HepG2 (cell line): ENCODE measurements around the gene SMOC1. TPM values are rescaled to one million over a fixed set of nuclear protein-coding genes. Genes with fewer than 3 reads are reported as not detected.

Experiments
- FOXO1 ChIP-seq: sonication (generic); formaldehyde crosslinking; IDR thresholded peaks from 2 replicates; pipeline ENCODE4 v1.4.0; 2020; ENCODE audit warnings: missing genetic modification reagents
- JUND ChIP-seq: sonication (generic); formaldehyde crosslinking; IDR thresholded peaks from 2 replicates; pipeline ENCODE4 v1.8.0; 2022; ENCODE audit warnings: mild to moderate bottlenecking, missing genetic modification reagents
- KMT2A ChIP-seq: sonication (generic); formaldehyde crosslinking; IDR thresholded peaks from 2 replicates; pipeline ENCODE4 v1.4.0; 2020; ENCODE audit warnings: missing genetic modification reagents
- NFRKB ChIP-seq: fragments of 450-650 bp; IDR thresholded peaks from 2 replicates; pipeline ENCODE4 v1.6.1; 2017
- NONO ChIP-seq, 2 experiments: fragments of 450-650 bp in 1 of 2; sonication (generic) in 1 of 2; formaldehyde crosslinking in 1 of 2; IDR thresholded peaks in 1 of 2; conservative IDR thresholded peaks in 1 of 2; 2 replicates each; pipeline versions ENCODE4 v1.6.1 to v1.8.0; 2017 to 2022; ENCODE audit warnings: mild to moderate bottlenecking in 1 of 2, missing genetic modification reagents in 1 of 2, moderate library complexity in 1 of 2
- PLRG1 ChIP-seq: fragments of 450-650 bp; conservative IDR thresholded peaks from 2 replicates; pipeline ENCODE4 v1.6.1; 2016
- SAP130 ChIP-seq: IDR thresholded peaks from 2 replicates; pipeline ENCODE4 v1.6.1; 2016; ENCODE audit warnings: low read depth
- SP5 ChIP-seq: IDR thresholded peaks from 2 replicates; pipeline ENCODE4 v1.6.1; 2016; ENCODE audit warnings: low read depth, borderline replicate concordance
- ZBTB39 ChIP-seq: sonication (generic); formaldehyde crosslinking; IDR thresholded peaks from 2 replicates; pipeline ENCODE4 v1.5.0; 2020; ENCODE audit warnings: missing genetic modification reagents
- ZNF274 ChIP-seq: sonication (generic); formaldehyde crosslinking; IDR thresholded peaks from 2 replicates; pipeline ENCODE4 v1.5.1; 2020; ENCODE audit warnings: mild to moderate bottlenecking, missing genetic modification reagents
- ZNF503 ChIP-seq: sonication (generic); formaldehyde crosslinking; IDR thresholded peaks from 2 replicates; pipeline ENCODE4 v1.4.0; 2020; ENCODE audit warnings: missing genetic modification reagents
- ZNF614 ChIP-seq: IDR thresholded peaks from 2 replicates; pipeline ENCODE4 v1.6.1; 2018; ENCODE audit warnings: missing biosample characterization, missing genetic modification reagents, inconsistent platforms, borderline replicate concordance
- ZSCAN29 ChIP-seq: sonication (generic); formaldehyde crosslinking; conservative IDR thresholded peaks from 2 replicates; pipeline ENCODE4 v1.4.0; 2020; ENCODE audit warnings: mild to moderate bottlenecking, missing genetic modification reagents
- polyA plus RNA-seq, 8 experiments: library from polyadenylated mRNA; depleted of rRNA in 3 of 8; stranded (reverse) in 7 of 8; unstranded in 1 of 8; fragments of >200 nt; fragmentation: Illumina TruSeq in 4 of 8; extraction: Trizol in 4 of 8; gene quantifications; 2 replicates each; pipeline versions ENCODE4 v1.2.1 to v1.2.3, GENCODE V29; 2011 to 2016; ENCODE audit warnings: low read depth in 4 of 8, missing spikeins in 1 of 8, mixed read lengths in 1 of 8; ENCODE audit not compliant: insufficient read depth in 1 of 8
- total RNA-seq, 5 experiments: library from RNA; depleted of rRNA; stranded (reverse); fragments of >200 nt; fragmentation: Illumina TruSeq; extraction: Trizol; gene quantifications; 2 replicates each; pipeline ENCODE4 v1.2.3, GENCODE V29; 2016; ENCODE audit warnings: low read depth in 1 of 5
- TF ChIP-seq, protein P1 (sequence below): sonication (generic); formaldehyde crosslinking; IDR thresholded peaks from 2 replicates; pipeline ENCODE4 v1.4.0; 2020; ENCODE audit warnings: missing genetic modification reagents
- TF ChIP-seq, protein P2 (sequence below), 2 experiments: fragments of 450-650 bp in 1 of 2; sonication (generic) in 1 of 2; formaldehyde crosslinking in 1 of 2; IDR thresholded peaks; 2 replicates each; pipeline versions ENCODE4 v1.6.1 to v1.8.0; 2016 to 2022; ENCODE audit warnings: antibody characterized with exemption in 1 of 2, mild to moderate bottlenecking in 1 of 2, missing genetic modification reagents in 1 of 2

SMOC1 gene
- total and polyA plus RNA-seq, 2 of the 13 experiments (the other 11 are each of a cell fraction or from before 2014, with no cell fraction given): 17.8 to 35.6 TPM

DNA sequence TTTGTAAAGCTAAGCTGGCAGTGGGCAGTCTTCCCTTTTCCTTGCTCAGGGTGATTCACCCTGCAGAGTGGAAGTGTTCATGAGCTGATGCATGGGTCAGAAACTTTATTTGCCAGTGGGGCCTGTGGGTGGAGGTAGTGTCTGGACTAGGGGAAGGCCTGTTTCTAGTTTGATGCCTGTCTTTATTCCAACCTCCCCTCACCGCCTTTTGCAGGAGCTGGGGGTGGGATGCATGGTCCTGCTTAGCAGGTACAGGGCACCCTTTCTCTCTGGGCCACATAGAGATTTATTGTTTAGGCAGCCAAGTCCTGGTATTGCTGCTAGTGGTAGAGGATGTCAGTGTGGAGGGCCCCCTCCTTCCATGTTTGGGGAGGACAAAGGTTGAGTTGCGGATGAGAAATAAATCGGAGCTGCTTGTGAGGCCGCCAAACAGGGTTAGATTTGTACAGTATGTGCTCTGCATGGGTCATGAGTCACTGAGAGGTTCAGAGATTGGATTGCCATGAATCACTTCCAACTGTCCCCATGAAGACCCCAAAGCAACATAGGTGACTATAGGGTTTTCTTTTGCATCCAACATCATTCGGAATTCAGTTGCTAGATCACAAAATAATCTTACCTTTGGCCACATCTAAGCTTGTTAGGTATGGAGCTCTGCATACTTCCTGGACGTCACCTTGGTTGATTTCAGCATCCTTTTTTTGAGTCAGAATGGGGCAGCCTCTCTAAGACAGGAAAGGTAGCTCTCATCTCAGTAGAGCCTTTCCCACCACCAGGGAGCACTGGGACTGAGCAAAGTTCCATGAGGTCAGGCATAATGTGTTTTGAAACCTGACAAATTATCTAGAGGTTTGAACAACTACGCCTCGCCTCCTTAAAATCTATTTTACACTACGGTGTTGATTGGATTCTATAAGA is 8.8 kb downstream of the SMOC1 start (continued):
- no peak for TF ChIP-seq ZBTB39 (CRISPR knock-in tag)
- TF ChIP-seq PLRG1: no peak
- peak; percentile 80 for TF ChIP-seq ZNF614 (CRISPR knock-in tag)
- TF ChIP-seq NONO (IDR thresholded peaks at IDR 0.05): no peak
- TF ChIP-seq NONO (CRISPR knock-in tag; conservative IDR thresholded peaks at IDR 0.05): 0 out of 2 replicates have a peak, but pooled peaks have one; percentile 37
- peak; percentile 46; the same call in 1 of the 2 replicates for TF ChIP-seq KMT2A (CRISPR knock-in tag)
- TF ChIP-seq JUND (CRISPR knock-in tag): peak; percentile 70; the same call in 1 of the 2 replicates
- no peak for TF ChIP-seq ZNF274
- TF ChIP-seq FOXO1 (CRISPR knock-in tag): peak; percentile 74; the same call in 1 of the 2 replicates
- peak; percentile 66 for TF ChIP-seq SAP130 (CRISPR knock-in tag)
- no peak for TF ChIP-seq NFRKB
- TF ChIP-seq, protein P1, sequence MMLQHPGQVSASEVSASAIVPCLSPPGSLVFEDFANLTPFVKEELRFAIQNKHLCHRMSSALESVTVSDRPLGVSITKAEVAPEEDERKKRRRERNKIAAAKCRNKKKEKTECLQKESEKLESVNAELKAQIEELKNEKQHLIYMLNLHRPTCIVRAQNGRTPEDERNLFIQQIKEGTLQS (CRISPR knock-in tag): peak; percentile 67
- peak; percentile 87 for TF ChIP-seq ZSCAN29 (CRISPR knock-in tag)
- peak; percentile 37; the same call in 1 of the 2 replicates for TF ChIP-seq ZNF503 (CRISPR knock-in tag)
- 0 out of 2 replicates have a peak, but pooled peaks have one; percentile 21 for TF ChIP-seq SP5 (CRISPR knock-in tag)
- TF ChIP-seq, protein P2, sequence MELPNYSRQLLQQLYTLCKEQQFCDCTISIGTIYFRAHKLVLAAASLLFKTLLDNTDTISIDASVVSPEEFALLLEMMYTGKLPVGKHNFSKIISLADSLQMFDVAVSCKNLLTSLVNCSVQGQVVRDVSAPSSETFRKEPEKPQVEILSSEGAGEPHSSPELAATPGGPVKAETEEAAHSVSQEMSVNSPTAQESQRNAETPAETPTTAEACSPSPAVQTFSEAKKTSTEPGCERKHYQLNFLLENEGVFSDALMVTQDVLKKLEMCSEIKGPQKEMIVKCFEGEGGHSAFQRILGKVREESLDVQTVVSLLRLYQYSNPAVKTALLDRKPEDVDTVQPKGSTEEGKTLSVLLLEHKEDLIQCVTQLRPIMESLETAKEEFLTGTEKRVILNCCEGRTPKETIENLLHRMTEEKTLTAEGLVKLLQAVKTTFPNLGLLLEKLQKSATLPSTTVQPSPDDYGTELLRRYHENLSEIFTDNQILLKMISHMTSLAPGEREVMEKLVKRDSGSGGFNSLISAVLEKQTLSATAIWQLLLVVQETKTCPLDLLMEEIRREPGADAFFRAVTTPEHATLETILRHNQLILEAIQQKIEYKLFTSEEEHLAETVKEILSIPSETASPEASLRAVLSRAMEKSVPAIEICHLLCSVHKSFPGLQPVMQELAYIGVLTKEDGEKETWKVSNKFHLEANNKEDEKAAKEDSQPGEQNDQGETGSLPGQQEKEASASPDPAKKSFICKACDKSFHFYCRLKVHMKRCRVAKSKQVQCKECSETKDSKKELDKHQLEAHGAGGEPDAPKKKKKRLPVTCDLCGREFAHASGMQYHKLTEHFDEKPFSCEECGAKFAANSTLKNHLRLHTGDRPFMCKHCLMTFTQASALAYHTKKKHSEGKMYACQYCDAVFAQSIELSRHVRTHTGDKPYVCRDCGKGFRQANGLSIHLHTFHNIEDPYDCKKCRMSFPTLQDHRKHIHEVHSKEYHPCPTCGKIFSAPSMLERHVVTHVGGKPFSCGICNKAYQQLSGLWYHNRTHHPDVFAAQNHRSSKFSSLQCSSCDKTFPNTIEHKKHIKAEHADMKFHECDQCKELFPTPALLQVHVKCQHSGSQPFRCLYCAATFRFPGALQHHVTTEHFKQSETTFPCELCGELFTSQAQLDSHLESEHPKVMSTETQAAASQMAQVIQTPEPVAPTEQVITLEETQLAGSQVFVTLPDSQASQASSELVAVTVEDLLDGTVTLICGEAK (IDR thresholded peaks at IDR 0.05): no peak
- TF ChIP-seq, protein P2 (CRISPR knock-in tag; IDR thresholded peaks at IDR 0.05): peak; percentile 78
